MCF 10A (cell line): ENCODE data around the gene KCNB1. TPM values are rescaled to one million over a fixed set of nuclear protein-coding genes. Genes with fewer than 3 reads are reported as not detected.

Experiments used
- BruUV-seq: library from RNA; stranded (reverse); fragments of 400-500 nt; replicated peaks from 2 replicates; lab custom pipeline; 2021; lab: Mats Ljungman, UMichigan
- CTCF ChIA-PET: fragments of 300-600 bp; sonication (Branson Sonifier 250); formaldehyde crosslinking; extraction: SDS; loops from one replicate; lab custom pipeline; 2021; ENCODE audit warnings: antibody characterized with exemption, inconsistent platforms; lab: Yijun Ruan, JAX
- POLR2A ChIA-PET: fragments of 300-600, 350-650 bp; sonication (Branson Sonifier 250); formaldehyde crosslinking; extraction: SDS; loops from one replicate; lab custom pipeline; 2020; ENCODE audit warnings: antibody characterized with exemption, inconsistent platforms; lab: Yijun Ruan, JAX
- DNase-seq: peaks from one replicate; pipeline ENCODE4 v3.0.0-alpha.2; 2018; ENCODE audit not compliant: unreplicated experiment
- H3K27ac Mint-ChIP-seq: one replicate; pipeline ENCODE4 v1.8.0; 2022; ENCODE audit warnings: mild to moderate bottlenecking, low read depth, mixed read lengths; ENCODE audit not compliant: unreplicated experiment
- H3K27me3 Mint-ChIP-seq: one replicate; pipeline ENCODE4 v1.8.0; 2022; ENCODE audit warnings: mixed read lengths; ENCODE audit not compliant: insufficient read depth, unreplicated experiment
- H3K36me3 Mint-ChIP-seq: one replicate; pipeline ENCODE4 v1.8.0; 2022; ENCODE audit warnings: mild to moderate bottlenecking, moderate library complexity, mixed read lengths; ENCODE audit not compliant: insufficient read depth, unreplicated experiment
- H3K4me1 Mint-ChIP-seq: one replicate; pipeline ENCODE4 v1.8.0; 2022; ENCODE audit warnings: mixed read lengths; ENCODE audit not compliant: insufficient read depth, unreplicated experiment
- H3K4me3 Mint-ChIP-seq: one replicate; pipeline ENCODE4 v1.8.0; 2022; ENCODE audit warnings: mild to moderate bottlenecking, moderate library complexity, mixed read lengths; ENCODE audit not compliant: unreplicated experiment
- H3K9me3 Mint-ChIP-seq: one replicate; pipeline ENCODE4 v1.8.0; 2022; ENCODE audit warnings: mixed read lengths; ENCODE audit not compliant: unreplicated experiment
- CTCF ChIP-seq: fragments of 200-600 bp; IDR thresholded peaks from one replicate; pipeline ENCODE4 v1.8.0; 2022; ENCODE audit warnings: antibody characterized with exemption, mild to moderate bottlenecking; ENCODE audit not compliant: unreplicated experiment
- intact Hi-C: fragments of 100-400 bp; cut with micrococcal nuclease; formaldehyde crosslinking; loops from 2 replicates; pipeline ENCODE4 v1.14.1; 2022
- total RNA-seq: library from RNA; stranded (reverse); gene quantifications from 2 replicates; pipeline ENCODE4 v1.2.3, GENCODE V29; 2022

KCNB1 gene
- total RNA-seq, 1 experiment from 2014 or later: 2.8 TPM

GRCh38 chr20:49424536-49424935 is 57.9 kb downstream of the KCNB1 start:
- H3K27me3 Mint-ChIP-seq: no peaks in the 10 kb centered on the region
- H3K4me1 Mint-ChIP-seq: peaks cover 29% of the 10 kb centered on the region
- peaks cover 10% of the 10 kb centered on the region for H3K36me3 Mint-ChIP-seq
- DNase-seq: no peak
- ChIA-PET CTCF (interaction anchor here (0.6 to 3.5 kb wide), 4 partner anchors 20 to 456 kb away, joined by 3 to 14 read pairs (median 3); no protein-coding TSS in a partner anchor), POLR2A (interaction anchor here (0.8 to 1.5 kb wide), 4 partner anchors 17 to 79 kb away, joined by 3 to 5 read pairs (median 4); no protein-coding TSS in a partner anchor)
- H3K4me3 Mint-ChIP-seq: no peak overlapping the region
- intact Hi-C loops: no loop called here
- no TSS peak for BruUV-seq
- TF ChIP-seq CTCF: no peak
- H3K9me3 Mint-ChIP-seq: no peaks in the 10 kb centered on the region
- H3K27ac Mint-ChIP-seq: no peak overlapping the region

GRCh38 chr20:49422161-49422560 is 60.3 kb downstream of the KCNB1 start:
- Mint-ChIP-seq H3K27ac (peak overlapping the region; percentile 99), H3K27me3 (no peaks in the 10 kb centered on the region), H3K36me3 (peaks cover 9% of the 10 kb centered on the region), H3K4me3 (no peak overlapping the region), H3K4me1 (peaks cover 34% of the 10 kb centered on the region), H3K9me3 (no peaks in the 10 kb centered on the region)
- intact Hi-C loops: no loop called here
- DNase-seq: no peak
- BruUV-seq: no TSS peak
- CTCF ChIA-PET: interaction anchor here (1.0 to 3.5 kb wide), 5 partner anchors 25 to 111 kb away, joined by 3 to 14 read pairs (median 5); no protein-coding TSS in a partner anchor
- TF ChIP-seq CTCF: no peak
- POLR2A ChIA-PET: interaction anchor here (0.6 to 1.3 kb wide), 3 partner anchors 9 to 1920 kb away, joined by 3 to 7 read pairs (median 5); no protein-coding TSS in a partner anchor

GRCh38 chr20:49420811-49421295 is 61.6 kb downstream of the KCNB1 start:
- no peaks in the 10 kb centered on the region for H3K27me3 Mint-ChIP-seq
- no TSS peak for BruUV-seq
- POLR2A ChIA-PET: interaction anchor here (0.7 to 1.9 kb wide), 16 partner anchors 9 to 695 kb away, joined by 3 to 14 read pairs (median 4); no protein-coding TSS in a partner anchor
- TF ChIP-seq CTCF: no peak
- peak overlapping the region; percentile 17 for H3K4me3 Mint-ChIP-seq
- peaks cover 27% of the 10 kb centered on the region for H3K4me1 Mint-ChIP-seq
- CTCF ChIA-PET: interaction anchor here (0.6 to 1.0 kb wide), 2 partner anchors 21 to 114 kb away, joined by 4 read pairs; no protein-coding TSS in a partner anchor
- DNase-seq: peak; percentile 48
- peaks cover 9% of the 10 kb centered on the region for H3K36me3 Mint-ChIP-seq
- H3K27ac Mint-ChIP-seq: peak overlapping the region; percentile 99
- intact Hi-C loops: loop anchor here (2.0 kb wide), 1 partner anchor 64 kb away; no protein-coding TSS in a partner anchor
- no peaks in the 10 kb centered on the region for H3K9me3 Mint-ChIP-seq

- H3K36me3 Mint-ChIP-seq: peaks cover 9% of the 10 kb centered on the region
- no peaks in the 10 kb centered on the region for H3K9me3 Mint-ChIP-seq
- H3K27me3 Mint-ChIP-seq: no peaks in the 10 kb centered on the region
- intact Hi-C loops: loop anchor here (2.0 kb wide), 1 partner anchor 65 kb away; no protein-coding TSS in a partner anchor
- DNase-seq: peak; percentile 66
- H3K27ac Mint-ChIP-seq: peak overlapping the region; percentile 99
- ChIA-PET CTCF (interaction anchor here (0.6 to 1.0 kb wide), 3 partner anchors 20 to 114 kb away, joined by 3 to 4 read pairs (median 4); no protein-coding TSS in a partner anchor), POLR2A (interaction anchor here (0.6 to 1.9 kb wide), 18 partner anchors 8 to 696 kb away, joined by 3 to 14 read pairs (median 3); no protein-coding TSS in a partner anchor)
- H3K4me3 Mint-ChIP-seq: peak overlapping the region; percentile 17
- BruUV-seq: no TSS peak
- peaks cover 27% of the 10 kb centered on the region for H3K4me1 Mint-ChIP-seq
- no peak for TF ChIP-seq CTCF
Measured at GRCh38 chr20:49420292-49420691, 62.2 kb downstream of the KCNB1 start.
